Duodenal mucosa (tissue), 2 donors: ENCODE measurements around the gene MAIP1.

ENCODE experiments used
- H3K27ac ChIP-seq: one replicate; pipeline ENCODE4 v1.7.0; 2013; ENCODE audit warnings: low read depth, low read length
- H3K27me3 ChIP-seq, 2 donors: one replicate each; pipeline ENCODE4 v1.7.0; 2013; ENCODE audit warnings: low read length in 2 of 2, control low read depth in 1 of 2; ENCODE audit not compliant: insufficient read depth in 2 of 2, control insufficient read depth in 1 of 2
- H3K36me3 ChIP-seq, 2 donors: one replicate each; pipeline ENCODE4 v1.7.0; 2013; ENCODE audit warnings: low read length in 2 of 2, control low read depth in 1 of 2; ENCODE audit not compliant: insufficient read depth in 2 of 2, control insufficient read depth in 1 of 2
- H3K4me1 ChIP-seq, 2 donors: one replicate each; pipeline ENCODE4 v1.7.0; 2013; ENCODE audit warnings: low read length in 2 of 2, control low read depth in 1 of 2; ENCODE audit not compliant: insufficient read depth in 2 of 2, control insufficient read depth in 1 of 2
- H3K4me3 ChIP-seq, 2 donors: one replicate each; pipeline ENCODE4 v1.7.0; 2013; ENCODE audit warnings: low read length in 2 of 2, low read depth in 1 of 2
- H3K9ac ChIP-seq, 2 donors: one replicate each; pipeline ENCODE4 v1.7.0; 2013; ENCODE audit warnings: low read length in 2 of 2, low read depth in 1 of 2
- H3K9me3 ChIP-seq, 2 donors: one replicate each; pipeline ENCODE4 v1.7.0; 2013; ENCODE audit warnings: low read length in 2 of 2, control low read depth in 1 of 2; ENCODE audit not compliant: control insufficient read depth in 1 of 2

Gene MAIP1

GRCh38 chr2:199923924-199924323 is 31.5 kb upstream of the MAIP1 start:
- no peaks in the 10 kb centered on the region for H3K4me1 ChIP-seq
- no peak overlapping the region for H3K9ac ChIP-seq
- no peaks in the 10 kb centered on the region for H3K27me3 ChIP-seq
- H3K9me3 ChIP-seq, result no peaks in the 10 kb centered on the region
- no peak overlapping the region for H3K27ac ChIP-seq
- H3K36me3 ChIP-seq, result peaks cover 0 to 12% of the 10 kb centered on the region in 2 donors
- H3K4me3 ChIP-seq, result no peak overlapping the region

- Histone ChIP-seq H3K4me3 (no peak overlapping the region), H3K27ac (no peak overlapping the region), H3K9ac (no peak overlapping the region), H3K36me3 (peaks cover 0 to 27% of the 10 kb centered on the region in 2 donors), H3K27me3 (no peaks in the 10 kb centered on the region), H3K9me3 (no peaks in the 10 kb centered on the region), H3K4me1 (no peaks in the 10 kb centered on the region)
These were observed 28.6 kb upstream of the MAIP1 start for GRCh38 chr2:199926806-199927205.

GRCh38 chr2:199928226-199928625 is 27.2 kb upstream of the MAIP1 start:
- H3K27me3 ChIP-seq, result no peaks in the 10 kb centered on the region
- H3K27ac ChIP-seq, result no peak overlapping the region
- H3K9ac ChIP-seq, result no peak overlapping the region
- H3K4me1 ChIP-seq, result no peaks in the 10 kb centered on the region
- peaks cover 8 to 40% of the 10 kb centered on the region in 2 donors for H3K36me3 ChIP-seq
- no peaks in the 10 kb centered on the region for H3K9me3 ChIP-seq
- no peak overlapping the region for H3K4me3 ChIP-seq

- no peak overlapping the region for H3K4me3 ChIP-seq
- no peaks in the 10 kb centered on the region for H3K4me1 ChIP-seq
- H3K9ac ChIP-seq, result no peak overlapping the region
- H3K36me3 ChIP-seq, result peaks cover 8 to 40% of the 10 kb centered on the region in 2 donors
- H3K9me3 ChIP-seq, result no peaks in the 10 kb centered on the region
- H3K27ac ChIP-seq, result no peak overlapping the region
- no peaks in the 10 kb centered on the region for H3K27me3 ChIP-seq
These were observed 26.8 kb upstream of the MAIP1 start for GRCh38 chr2:199928626-199929025.

GRCh38 chr2:199929262-199929661 is 26.1 kb upstream of the MAIP1 start:
- peaks cover 8 to 40% of the 10 kb centered on the region in 2 donors for H3K36me3 ChIP-seq

GRCh38 chr2:199932312-199932855 is 23.0 kb upstream of the MAIP1 start:
- no peaks in the 10 kb centered on the region for H3K9me3 ChIP-seq
- H3K4me1 ChIP-seq, result peaks cover 0 to 5% of the 10 kb centered on the region in 2 donors
- H3K36me3 ChIP-seq, result peaks cover 8 to 37% of the 10 kb centered on the region in 2 donors
- no peak overlapping the region for H3K9ac ChIP-seq
- no peak overlapping the region for H3K4me3 ChIP-seq
- no peaks in the 10 kb centered on the region for H3K27me3 ChIP-seq
- H3K27ac ChIP-seq, result no peak overlapping the region

More at GRCh38 chr2:199929262-199929661, 26.1 kb upstream of the MAIP1 start:
- Histone ChIP-seq H3K9ac (no peak overlapping the region), H3K9me3 (no peaks in the 10 kb centered on the region), H3K4me1 (no peaks in the 10 kb centered on the region), H3K27ac (no peak overlapping the region), H3K4me3 (no peak overlapping the region), H3K27me3 (no peaks in the 10 kb centered on the region)

- H3K9me3 ChIP-seq, result no peaks in the 10 kb centered on the region
- H3K27me3 ChIP-seq, result no peaks in the 10 kb centered on the region
- peaks cover 8 to 38% of the 10 kb centered on the region in 2 donors for H3K36me3 ChIP-seq
- no peak overlapping the region for H3K27ac ChIP-seq
- H3K4me1 ChIP-seq, result peaks cover 0 to 5% of the 10 kb centered on the region in 2 donors
- H3K9ac ChIP-seq, result no peak overlapping the region
- no peak overlapping the region for H3K4me3 ChIP-seq
These were observed 21.9 kb upstream of the MAIP1 start for GRCh38 chr2:199933466-199933865.

- Histone ChIP-seq H3K9ac (no peak overlapping the region), H3K4me3 (no peak overlapping the region), H3K9me3 (no peaks in the 10 kb centered on the region), H3K27ac (no peak overlapping the region), H3K36me3 (peaks cover 11 to 37% of the 10 kb centered on the region in 2 donors), H3K4me1 (peaks cover 2 to 6% of the 10 kb centered on the region in 2 donors), H3K27me3 (no peaks in the 10 kb centered on the region)
These were observed 18.8 kb upstream of the MAIP1 start for GRCh38 chr2:199936554-199936953.

- peaks cover 8 to 25% of the 10 kb centered on the region in 2 donors for H3K36me3 ChIP-seq
These were observed 15.0 kb upstream of the MAIP1 start for GRCh38 chr2:199940373-199940772.

GRCh38 chr2:199943373-199943772 is 12.0 kb upstream of the MAIP1 start:
- Histone ChIP-seq H3K27me3 (no peaks in the 10 kb centered on the region), H3K9ac (no peak overlapping the region), H3K4me3 (no peak overlapping the region), H3K36me3 (peaks cover 25 to 41% of the 10 kb centered on the region in 2 donors), H3K27ac (no peak overlapping the region), H3K4me1 (peaks cover 12 to 13% of the 10 kb centered on the region in 2 donors), H3K9me3 (no peaks in the 10 kb centered on the region)

More at GRCh38 chr2:199940373-199940772, 15.0 kb upstream of the MAIP1 start:
- no peak overlapping the region for H3K4me3 ChIP-seq
- no peaks in the 10 kb centered on the region for H3K27me3 ChIP-seq
- no peaks in the 10 kb centered on the region for H3K9me3 ChIP-seq
- peaks cover 13 to 16% of the 10 kb centered on the region in 2 donors for H3K4me1 ChIP-seq
- no peak overlapping the region for H3K9ac ChIP-seq
- no peak overlapping the region for H3K27ac ChIP-seq
